PC-9 (cell line): ENCODE measurements around the gene SNAPIN. TPM values are rescaled to one million over a fixed set of nuclear protein-coding genes. Genes with fewer than 3 reads are reported as not detected.

ENCODE experiments used
- BruUV-seq: library from RNA; stranded (reverse); fragments of 400-500 nt; replicated peaks from 2 replicates; lab custom pipeline; 2021; lab: Mats Ljungman, UMichigan
- CTCF ChIA-PET: fragments of 300-600 bp; sonication (Branson Sonifier 250); formaldehyde crosslinking; loops from one replicate; lab custom pipeline; 2022; ENCODE audit warnings: antibody characterized with exemption; lab: Charles Lee
- POLR2A ChIA-PET: fragments of 300-600 bp; sonication (Branson Sonifier 250); formaldehyde crosslinking; loops from one replicate; lab custom pipeline; 2022; ENCODE audit warnings: antibody characterized with exemption; ENCODE audit not compliant: unreplicated experiment; lab: Charles Lee
- DNase-seq, 2 experiments: peaks; one replicate each; pipeline versions ENCODE4 v3.0.0 to v3.0.0-alpha.2; 2015 to 2022; ENCODE audit warnings: mixed read lengths in 1 of 2
- H2AFZ ChIP-seq: fragments of 200-600 bp; sonication (generic); 2 replicates; pipeline ENCODE4 v1.8.1; 2017; ENCODE audit warnings: antibody characterized with exemption
- H3F3A ChIP-seq: fragments of 200-600 bp; sonication (generic); 2 replicates; pipeline ENCODE4 v1.8.1; 2017; ENCODE audit warnings: antibody characterized with exemption, mild to moderate bottlenecking, low read depth; ENCODE audit not compliant: insufficient read depth
- H3K27ac ChIP-seq: fragments of 200-600 bp; sonication (generic); 2 replicates; pipeline ENCODE4 v1.6.1; 2016; ENCODE audit warnings: mixed run types
- H3K27me3 ChIP-seq: fragments of 200-600 bp; sonication (generic); 2 replicates; pipeline ENCODE4 v1.6.1; 2016; ENCODE audit warnings: low read depth, mixed run types; ENCODE audit not compliant: insufficient read depth
- H3K36me3 ChIP-seq: fragments of 200-600 bp; sonication (generic); 2 replicates; pipeline ENCODE4 v1.6.1; 2016; ENCODE audit warnings: low read depth, mixed run types
- H3K4me1 ChIP-seq: fragments of 200-600 bp; sonication (generic); replicated peaks from 2 replicates; pipeline ENCODE4 v1.6.1; 2016; ENCODE audit warnings: mixed run types; ENCODE audit not compliant: insufficient read depth
- H3K4me2 ChIP-seq: fragments of 200-600 bp; sonication (generic); 2 replicates; pipeline ENCODE4 v1.6.1; 2017; ENCODE audit warnings: mixed run types
- H3K4me3 ChIP-seq: fragments of 200-600 bp; sonication (generic); 2 replicates; pipeline ENCODE4 v1.6.1; 2016; ENCODE audit warnings: mixed run types
- H3K79me2 ChIP-seq: fragments of 200-600 bp; sonication (generic); 2 replicates; pipeline ENCODE4 v1.6.1; 2017; ENCODE audit warnings: low read depth, mixed run types
- H3K9me2 ChIP-seq: fragments of 200-600 bp; sonication (generic); 2 replicates; pipeline ENCODE4 v1.8.1; 2017; ENCODE audit warnings: mild to moderate bottlenecking; ENCODE audit not compliant: insufficient read depth
- H3K9me3 ChIP-seq: fragments of 200-600 bp; sonication (generic); 2 replicates; pipeline ENCODE4 v1.8.1; 2016; ENCODE audit warnings: low read depth; ENCODE audit not compliant: insufficient read depth
- H4K20me1 ChIP-seq: fragments of 200-600 bp; sonication (generic); 2 replicates; pipeline ENCODE4 v1.8.1; 2017; ENCODE audit not compliant: insufficient read depth
- CTCF ChIP-seq: fragments of 200-600 bp; sonication (generic); conservative IDR thresholded peaks from 2 replicates; pipeline ENCODE4 v1.6.1; 2017; ENCODE audit warnings: mixed run types, antibody characterized with exemption, mild to moderate bottlenecking, moderate library complexity
- EZH2 ChIP-seq: fragments of 200-600 bp; sonication (generic); IDR thresholded peaks from 2 replicates; pipeline ENCODE4 v1.8.0; 2017; ENCODE audit warnings: antibody characterized with exemption, low read depth
- intact Hi-C: fragments of 100-400 bp; cut with micrococcal nuclease; formaldehyde crosslinking; loops from one replicate; pipeline ENCODE4 v1.10.0; 2022; ENCODE audit not compliant: unreplicated experiment
- total RNA-seq: library from RNA; stranded (reverse); gene quantifications from 2 replicates; pipeline ENCODE4 v1.2.3, GENCODE V29; 2021

The SNAPIN gene
- total RNA-seq, 1 experiment from 2014 or later, result 29.5 TPM

DNA sequence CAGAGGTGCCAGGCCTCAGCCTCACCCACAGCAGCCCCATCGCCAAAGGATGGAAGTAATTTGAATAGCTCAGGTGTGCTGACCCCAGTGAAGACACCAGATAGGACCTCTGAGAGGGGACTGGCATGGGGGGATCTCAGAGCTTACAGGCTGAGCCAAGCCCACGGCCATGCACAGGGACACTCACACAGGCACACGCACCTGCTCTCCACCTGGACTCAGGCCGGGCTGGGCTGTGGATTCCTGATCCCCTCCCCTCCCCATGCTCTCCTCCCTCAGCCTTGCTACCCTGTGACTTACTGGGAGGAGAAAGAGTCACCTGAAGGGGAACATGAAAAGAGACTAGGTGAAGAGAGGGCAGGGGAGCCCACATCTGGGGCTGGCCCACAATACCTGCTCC lies 35.0 kb downstream of the SNAPIN start:
- H3K9me2 ChIP-seq, result no peaks in the 10 kb centered on the region
- peaks cover 6% of the 10 kb centered on the region; the same call in 1 of the 2 replicates for H3F3A ChIP-seq
- H3K9me3 ChIP-seq, result no peaks in the 10 kb centered on the region
- no peaks in the 10 kb centered on the region for H4K20me1 ChIP-seq
- H3K36me3 ChIP-seq, result no peaks in the 10 kb centered on the region
- H2AFZ ChIP-seq, result no peak overlapping the region
- peaks cover 25% of the 10 kb centered on the region for H3K4me1 ChIP-seq
- DNase-seq, result no peak
- intact Hi-C loops, result no loop called here
- CTCF ChIA-PET, result no interaction called here
- no peak overlapping the region for H3K4me3 ChIP-seq
- H3K79me2 ChIP-seq, result no peaks in the 10 kb centered on the region
- POLR2A ChIA-PET, result no interaction called here
- TF ChIP-seq EZH2, result no peak
- no peak for TF ChIP-seq CTCF
- H3K27ac ChIP-seq, result no peak overlapping the region
- no peak overlapping the region for H3K4me2 ChIP-seq
- no peaks in the 10 kb centered on the region for H3K27me3 ChIP-seq
- no TSS peak for BruUV-seq

DNA sequence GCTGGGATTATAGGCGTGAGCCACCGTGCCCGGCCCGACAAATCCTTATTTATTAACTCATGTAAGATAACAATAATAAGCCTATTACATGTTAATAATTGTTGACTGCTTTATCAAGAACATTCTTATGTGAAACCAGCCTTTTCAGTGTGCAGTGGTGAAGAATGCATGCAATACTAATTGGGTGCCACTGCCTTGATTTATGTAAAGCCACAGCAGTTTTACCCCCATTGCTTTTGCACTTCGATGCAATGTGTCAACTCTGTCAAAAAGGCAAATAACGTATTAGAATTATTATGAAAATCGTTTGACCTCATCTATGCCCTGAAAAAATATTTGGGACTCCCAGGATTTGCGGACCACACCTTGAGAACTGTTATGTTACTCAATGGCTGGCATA lies 38.2 kb downstream of the SNAPIN start:
- POLR2A ChIA-PET, result no interaction called here
- intact Hi-C loops, result no loop called here
- Histone ChIP-seq H3K27me3 (no peaks in the 10 kb centered on the region), H3K4me2 (peak overlapping the region; percentile 50), H3K79me2 (no peaks in the 10 kb centered on the region), H3K4me1 (peaks cover 33% of the 10 kb centered on the region), H3F3A (peaks cover 16% of the 10 kb centered on the region; the same call in 1 of the 2 replicates), H3K9me3 (no peaks in the 10 kb centered on the region), H3K27ac (peak overlapping the region; percentile 38; the same call in 1 of the 2 replicates), H2AFZ (no peak overlapping the region), H3K36me3 (no peaks in the 10 kb centered on the region), H3K4me3 (no peak overlapping the region), H3K9me2 (no peaks in the 10 kb centered on the region), H4K20me1 (no peaks in the 10 kb centered on the region)
- CTCF ChIA-PET, result interaction anchor here (0.6 kb wide), 2 partner anchors 12 to 343 kb away, joined by 3 read pairs; no protein-coding TSS in a partner anchor
- no peak for DNase-seq
- TF ChIP-seq CTCF, result no peak
- TF ChIP-seq EZH2, result no peak
- no TSS peak for BruUV-seq

GRCh38 chr1:153697191-153698019 lies 38.9 kb downstream of the SNAPIN start:
- intact Hi-C loops, result no loop called here
- ChIA-PET CTCF (interaction anchor here (0.6 kb wide), 2 partner anchors 12 to 344 kb away, joined by 3 read pairs; no protein-coding TSS in a partner anchor), POLR2A (interaction anchor here (0.7 kb wide), 1 partner anchor 131 kb away, joined by 3 read pairs; no protein-coding TSS in a partner anchor)
- peak; percentile 51 to 65 for DNase-seq
- H3K27ac ChIP-seq, result peak overlapping the region; percentile 54
- peak overlapping the region; percentile 42; the same call in 1 of the 2 replicates for H2AFZ ChIP-seq
- TF ChIP-seq CTCF (no peak), EZH2 (no peak)
- no peaks in the 10 kb centered on the region for H3K36me3 ChIP-seq
- H4K20me1 ChIP-seq, result no peaks in the 10 kb centered on the region
- H3K4me2 ChIP-seq, result peak overlapping the region; percentile 50
- peaks cover 33% of the 10 kb centered on the region for H3K4me1 ChIP-seq
- no peak overlapping the region for H3K4me3 ChIP-seq
- H3K9me3 ChIP-seq, result no peaks in the 10 kb centered on the region
- no TSS peak for BruUV-seq
- H3K27me3 ChIP-seq, result no peaks in the 10 kb centered on the region
- H3F3A ChIP-seq, result peaks cover 16% of the 10 kb centered on the region; the same call in 1 of the 2 replicates
- no peaks in the 10 kb centered on the region for H3K79me2 ChIP-seq
- no peaks in the 10 kb centered on the region for H3K9me2 ChIP-seq
